ENCODE measurements around the gene DPEP1.
"Not testable (repeated sequence)": the region's sequence is repeated elsewhere in the genome, so short reads cannot be mapped to it uniquely, and the experiment has no call there.

The DPEP1 gene

GRCh38 chr16:89582614-89583196, 30.7 kb upstream of the DPEP1 start:
- no peaks in the 10 kb centered on the region for H3K9me3 ChIP-seq (ENCODE audit: control insufficient read depth, low read length)
- H3K4me3 ChIP-seq (ENCODE audit: low read length): peak overlapping the region; percentile 37
- no peaks in the 10 kb centered on the region for H3K36me3 ChIP-seq (ENCODE audit: control insufficient read depth, insufficient read depth, low read length)
- peaks cover 30% of the 10 kb centered on the region for H3K4me1 ChIP-seq (ENCODE audit: control insufficient read depth, insufficient read depth, low read length)
- H3K9ac ChIP-seq (ENCODE audit: low read length): peak overlapping the region; percentile 74
- H3K27me3 ChIP-seq (ENCODE audit: control insufficient read depth, insufficient read depth, low read length): no peaks in the 10 kb centered on the region

- no peaks in the 10 kb centered on the region for H3K9me3 ChIP-seq (ENCODE audit: control insufficient read depth, low read length)
- H3K27me3 ChIP-seq (ENCODE audit: control insufficient read depth, insufficient read depth, low read length): no peaks in the 10 kb centered on the region
- no peaks in the 10 kb centered on the region for H3K36me3 ChIP-seq (ENCODE audit: control insufficient read depth, insufficient read depth, low read length)
- H3K4me3 ChIP-seq (ENCODE audit: low read length): no peak overlapping the region
- H3K4me1 ChIP-seq (ENCODE audit: control insufficient read depth, insufficient read depth, low read length): peaks cover 30% of the 10 kb centered on the region
- H3K9ac ChIP-seq (ENCODE audit: low read length): peak overlapping the region; percentile 74
Measured at GRCh38 chr16:89583197-89583894, 30.1 kb upstream of the DPEP1 start.

DNA sequence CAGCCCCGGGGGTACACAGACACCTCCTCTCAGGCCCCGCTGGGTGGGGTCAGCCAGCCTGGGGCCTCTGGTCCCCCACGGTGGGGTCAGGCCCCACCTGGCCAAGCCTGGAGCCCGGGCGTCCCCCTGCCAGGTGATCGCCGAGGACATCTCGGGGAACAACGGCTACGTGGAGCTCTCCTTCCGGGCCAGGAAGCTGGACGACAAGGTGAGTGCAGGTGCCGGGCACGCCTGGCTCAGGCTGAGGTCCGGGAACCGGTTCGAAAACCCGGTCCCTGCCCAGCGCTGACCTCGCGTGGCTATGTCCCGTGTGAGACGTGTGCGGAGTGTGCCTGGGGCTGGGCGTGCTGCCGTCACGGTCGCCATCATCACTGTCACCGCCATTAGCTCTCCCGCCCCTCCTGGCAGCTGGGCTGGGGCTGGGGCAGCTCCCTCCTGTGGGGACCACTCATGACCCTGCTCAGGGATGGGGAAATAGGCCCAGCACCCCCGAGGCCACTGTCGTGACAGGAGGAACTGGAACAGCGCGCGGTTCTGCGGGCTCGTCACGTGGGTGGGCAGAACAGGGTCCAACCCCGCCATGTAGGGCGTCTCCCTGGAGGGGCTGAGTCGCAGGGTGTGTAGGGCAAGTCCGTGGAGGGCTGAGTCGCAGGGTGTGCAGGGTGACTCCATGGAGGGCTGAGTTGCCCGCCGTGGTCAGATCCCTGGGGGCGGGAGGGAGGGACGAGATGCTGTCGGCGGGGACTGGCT, 29.4 kb upstream of the DPEP1 start:
- Histone ChIP-seq H3K36me3 (ENCODE audit: control insufficient read depth, insufficient read depth, low read length) (no peaks in the 10 kb centered on the region), H3K27me3 (ENCODE audit: control insufficient read depth, insufficient read depth, low read length) (no peaks in the 10 kb centered on the region), H3K9me3 (ENCODE audit: control insufficient read depth, low read length) (no peaks in the 10 kb centered on the region), H3K9ac (ENCODE audit: low read length) (no peak overlapping the region), H3K4me1 (ENCODE audit: control insufficient read depth, insufficient read depth, low read length) (peaks cover 30% of the 10 kb centered on the region), H3K4me3 (ENCODE audit: low read length) (no peak overlapping the region)

- Histone ChIP-seq H3K36me3 (ENCODE audit: control insufficient read depth, insufficient read depth, low read length) (no peaks in the 10 kb centered on the region), H3K9ac (ENCODE audit: low read length) (no peak overlapping the region), H3K4me3 (ENCODE audit: low read length) (no peak overlapping the region), H3K27me3 (ENCODE audit: control insufficient read depth, insufficient read depth, low read length) (no peaks in the 10 kb centered on the region), H3K4me1 (ENCODE audit: control insufficient read depth, insufficient read depth, low read length) (peaks cover 30% of the 10 kb centered on the region), H3K9me3 (ENCODE audit: control insufficient read depth, low read length) (no peaks in the 10 kb centered on the region)
Measured at GRCh38 chr16:89584768-89585549, 28.5 kb upstream of the DPEP1 start.

GRCh38 chr16:89586218-89586617, 27.2 kb upstream of the DPEP1 start:
- Histone ChIP-seq H3K36me3 (ENCODE audit: control insufficient read depth, insufficient read depth, low read length) (no peaks in the 10 kb centered on the region), H3K4me1 (ENCODE audit: control insufficient read depth, insufficient read depth, low read length) (peaks cover 30% of the 10 kb centered on the region), H3K27me3 (ENCODE audit: control insufficient read depth, insufficient read depth, low read length) (no peaks in the 10 kb centered on the region), H3K4me3 (ENCODE audit: low read length) (no peak overlapping the region), H3K9ac (ENCODE audit: low read length) (peak overlapping the region; percentile 47), H3K9me3 (ENCODE audit: control insufficient read depth, low read length) (no peaks in the 10 kb centered on the region)

- H3K27me3 ChIP-seq (ENCODE audit: control insufficient read depth, insufficient read depth, low read length): no peaks in the 10 kb centered on the region
- H3K4me3 ChIP-seq (ENCODE audit: low read length): no peak overlapping the region
- H3K9ac ChIP-seq (ENCODE audit: low read length): peak overlapping the region; percentile 47
- H3K4me1 ChIP-seq (ENCODE audit: control insufficient read depth, insufficient read depth, low read length): peaks cover 26% of the 10 kb centered on the region
- no peaks in the 10 kb centered on the region for H3K9me3 ChIP-seq (ENCODE audit: control insufficient read depth, low read length)
- H3K36me3 ChIP-seq (ENCODE audit: control insufficient read depth, insufficient read depth, low read length): no peaks in the 10 kb centered on the region
Measured at GRCh38 chr16:89586853-89587252, 26.6 kb upstream of the DPEP1 start.

DNA sequence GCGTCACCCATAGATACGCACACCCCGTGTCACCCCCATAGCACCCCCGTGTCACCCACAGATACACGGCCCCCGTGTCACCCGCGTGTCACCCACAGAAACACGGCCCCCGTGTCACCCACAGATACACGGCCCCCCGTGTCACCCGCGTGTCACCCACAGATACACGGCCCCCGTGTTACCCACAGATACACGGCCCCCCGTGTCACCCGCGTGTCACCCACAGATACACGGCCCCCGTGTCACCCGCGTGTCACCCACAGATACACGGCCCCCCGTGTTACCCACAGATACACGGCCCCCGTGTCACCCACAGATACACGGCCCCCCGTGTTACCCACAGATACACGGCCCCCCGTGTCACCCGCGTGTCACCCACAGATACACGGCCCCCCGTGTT, 25.8 kb upstream of the DPEP1 start:
- H3K9ac ChIP-seq (ENCODE audit: low read length); H3K36me3 ChIP-seq (ENCODE audit: control insufficient read depth, insufficient read depth, low read length); H3K27me3 ChIP-seq (ENCODE audit: control insufficient read depth, insufficient read depth, low read length); H3K4me3 ChIP-seq (ENCODE audit: low read length); H3K9me3 ChIP-seq (ENCODE audit: control insufficient read depth, low read length): not testable (repeated sequence)
- peaks cover 18% of the 10 kb centered on the region for H3K4me1 ChIP-seq (ENCODE audit: control insufficient read depth, insufficient read depth, low read length)

DNA sequence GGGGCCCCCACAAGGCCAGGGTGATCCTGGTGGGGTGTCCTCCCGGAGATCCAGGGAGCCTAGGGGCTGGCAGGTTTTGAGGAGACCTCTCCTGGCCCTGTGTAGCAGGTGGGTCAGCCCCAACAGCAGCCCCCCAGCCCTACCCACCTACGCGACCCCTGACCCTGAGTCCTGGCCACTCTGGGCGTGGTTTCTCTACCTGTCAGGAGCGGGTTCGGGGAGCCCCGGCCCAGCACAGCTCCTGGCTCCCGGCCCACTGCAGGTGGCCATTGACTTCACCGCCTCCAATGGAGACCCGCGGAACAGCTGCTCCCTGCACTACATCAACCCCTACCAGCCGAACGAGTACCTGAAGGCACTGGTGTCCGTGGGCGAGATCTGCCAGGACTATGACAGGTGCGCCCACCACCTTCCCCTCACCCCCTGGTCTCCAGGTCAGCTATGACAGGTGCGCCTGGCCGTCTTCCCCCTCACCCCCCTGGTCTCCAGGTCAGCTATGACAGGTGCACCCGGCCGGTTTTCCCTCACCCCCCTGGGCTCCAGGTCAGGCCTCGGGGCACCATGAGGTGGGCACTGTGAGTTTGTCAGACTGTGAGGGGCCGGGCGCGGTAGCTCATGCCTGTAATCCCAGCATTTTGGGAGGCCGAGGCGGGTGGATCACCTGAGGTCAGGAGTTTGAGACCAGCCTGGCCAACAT, 24.9 kb upstream of the DPEP1 start:
- Histone ChIP-seq H3K4me1 (ENCODE audit: control insufficient read depth, insufficient read depth, low read length) (peaks cover 11% of the 10 kb centered on the region), H3K9ac (ENCODE audit: low read length) (no peak overlapping the region), H3K36me3 (ENCODE audit: control insufficient read depth, insufficient read depth, low read length) (no peaks in the 10 kb centered on the region), H3K4me3 (ENCODE audit: low read length) (no peak overlapping the region), H3K27me3 (ENCODE audit: control insufficient read depth, insufficient read depth, low read length) (no peaks in the 10 kb centered on the region), H3K9me3 (ENCODE audit: control insufficient read depth, low read length) (no peaks in the 10 kb centered on the region)

DNA sequence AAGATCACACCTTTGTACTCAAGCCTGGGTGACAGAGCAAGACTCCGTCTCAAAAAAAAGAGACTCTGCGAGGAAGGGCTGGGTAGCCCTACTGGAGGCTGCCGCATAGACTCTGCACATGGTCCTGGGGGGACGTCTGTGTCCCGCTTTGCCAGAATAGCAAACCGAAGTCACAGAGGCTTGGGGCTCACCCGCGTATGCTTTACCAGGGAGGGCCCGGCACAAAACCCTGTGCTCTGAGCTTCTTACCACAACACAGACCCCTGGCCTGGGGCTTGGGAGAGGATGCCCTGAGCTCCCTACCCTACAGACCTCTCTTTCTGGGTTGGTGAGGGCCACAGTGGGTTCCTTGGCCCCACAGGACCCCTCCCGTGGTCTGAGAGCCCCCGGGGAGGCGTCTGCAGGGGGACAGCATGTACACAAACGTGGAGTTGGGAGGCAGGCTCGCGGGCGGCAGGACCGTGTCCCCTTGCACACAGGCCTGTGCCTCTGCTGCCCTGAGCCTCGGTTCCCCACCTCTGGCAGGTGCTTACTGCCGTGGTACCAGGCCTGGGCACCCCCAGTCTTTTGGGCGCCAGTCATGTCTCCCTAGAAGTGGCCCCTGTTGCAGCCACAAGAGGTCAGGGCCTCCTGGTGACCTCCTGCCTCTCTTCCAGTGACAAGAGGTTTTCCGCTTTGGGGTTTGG, 24.1 kb upstream of the DPEP1 start:
- no peak overlapping the region for H3K4me3 ChIP-seq (ENCODE audit: low read length)
- no peaks in the 10 kb centered on the region for H3K27me3 ChIP-seq (ENCODE audit: control insufficient read depth, insufficient read depth, low read length)
- no peaks in the 10 kb centered on the region for H3K9me3 ChIP-seq (ENCODE audit: control insufficient read depth, low read length)
- H3K9ac ChIP-seq (ENCODE audit: low read length): no peak overlapping the region
- no peaks in the 10 kb centered on the region for H3K36me3 ChIP-seq (ENCODE audit: control insufficient read depth, insufficient read depth, low read length)
- peaks cover 11% of the 10 kb centered on the region for H3K4me1 ChIP-seq (ENCODE audit: control insufficient read depth, insufficient read depth, low read length)

- Histone ChIP-seq H3K9me3 (ENCODE audit: control insufficient read depth, low read length) (no peaks in the 10 kb centered on the region), H3K9ac (ENCODE audit: low read length) (no peak overlapping the region), H3K27me3 (ENCODE audit: control insufficient read depth, insufficient read depth, low read length) (no peaks in the 10 kb centered on the region), H3K4me3 (ENCODE audit: low read length) (no peak overlapping the region), H3K4me1 (ENCODE audit: control insufficient read depth, insufficient read depth, low read length) (no peaks in the 10 kb centered on the region), H3K36me3 (ENCODE audit: control insufficient read depth, insufficient read depth, low read length) (no peaks in the 10 kb centered on the region)
Measured at GRCh38 chr16:89593841-89594240, 19.6 kb upstream of the DPEP1 start.
